GM04504 (cell line): Measurements from ENCODE around the gene ATF5.

Experiments used
- DNase-seq: peaks from one replicate; pipeline ENCODE4 v3.0.0-alpha.2; 2012; ENCODE audit warnings: low read depth

Gene ATF5, protein sequence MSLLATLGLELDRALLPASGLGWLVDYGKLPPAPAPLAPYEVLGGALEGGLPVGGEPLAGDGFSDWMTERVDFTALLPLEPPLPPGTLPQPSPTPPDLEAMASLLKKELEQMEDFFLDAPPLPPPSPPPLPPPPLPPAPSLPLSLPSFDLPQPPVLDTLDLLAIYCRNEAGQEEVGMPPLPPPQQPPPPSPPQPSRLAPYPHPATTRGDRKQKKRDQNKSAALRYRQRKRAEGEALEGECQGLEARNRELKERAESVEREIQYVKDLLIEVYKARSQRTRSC

GRCh38 chr19:49929121-49929610 is at the start of gene ATF5, which contains the start of gene NUP62:
Gene ATF5 (plus strand): TSS chr19:49929205. CDS start chr19:49930851, 1,646 bp downstream.
Gene NUP62 (minus strand): TSS chr19:49929504. CDS start chr19:49909807, 19,697 bp downstream.
- DNase-seq: peak; percentile 60

GRCh38 chr19:49879243-49879963 is 49.6 kb upstream of the ATF5 start:
- no peak for DNase-seq

DNA sequence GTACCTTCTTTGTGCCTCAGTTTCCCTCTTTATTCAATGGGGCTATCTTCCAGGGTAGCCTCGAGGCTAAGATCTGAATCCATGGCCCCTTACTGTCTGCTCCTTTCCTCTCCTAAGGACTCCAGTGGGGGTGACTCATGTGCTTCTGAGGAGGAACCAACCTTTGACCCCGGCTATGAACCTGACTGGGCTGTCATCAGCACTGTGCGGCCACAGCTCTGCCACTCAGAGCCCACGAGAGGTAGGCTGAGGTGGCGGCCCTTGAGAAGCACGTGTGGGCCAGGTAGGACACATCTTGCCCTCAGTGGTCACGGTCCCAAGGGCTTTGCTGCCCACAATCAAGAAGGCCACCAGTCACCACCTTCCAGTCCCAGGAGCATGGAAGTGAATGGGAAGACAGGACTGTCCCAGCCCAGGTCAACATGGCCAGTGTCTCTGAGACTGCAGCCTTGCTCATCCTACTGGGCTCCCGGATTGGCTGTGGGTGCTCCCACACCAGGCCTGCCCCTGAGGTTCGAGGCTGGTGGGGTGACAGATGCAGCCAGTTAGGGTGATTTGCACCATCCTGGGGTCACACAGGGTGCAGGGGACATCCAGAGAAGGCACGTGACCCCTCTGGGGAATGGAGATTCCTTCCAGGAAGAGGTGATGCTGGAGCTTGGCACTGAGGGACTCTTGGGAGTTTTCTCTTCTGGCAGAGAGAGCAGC is 48.7 kb upstream of the ATF5 start:
- no peak for DNase-seq

- no peak for DNase-seq
Measured at GRCh38 chr19:49881186-49881585, 47.8 kb upstream of the ATF5 start.

GRCh38 chr19:49881672-49882394 is 47.2 kb upstream of the ATF5 start:
- no peak for DNase-seq

GRCh38 chr19:49882643-49883042 is 46.4 kb upstream of the ATF5 start:
- no peak for DNase-seq

- no peak for DNase-seq
Measured at GRCh38 chr19:49883094-49883493, 45.9 kb upstream of the ATF5 start.

GRCh38 chr19:49884109-49884508 is 44.9 kb upstream of the ATF5 start:
- no peak for DNase-seq

DNA sequence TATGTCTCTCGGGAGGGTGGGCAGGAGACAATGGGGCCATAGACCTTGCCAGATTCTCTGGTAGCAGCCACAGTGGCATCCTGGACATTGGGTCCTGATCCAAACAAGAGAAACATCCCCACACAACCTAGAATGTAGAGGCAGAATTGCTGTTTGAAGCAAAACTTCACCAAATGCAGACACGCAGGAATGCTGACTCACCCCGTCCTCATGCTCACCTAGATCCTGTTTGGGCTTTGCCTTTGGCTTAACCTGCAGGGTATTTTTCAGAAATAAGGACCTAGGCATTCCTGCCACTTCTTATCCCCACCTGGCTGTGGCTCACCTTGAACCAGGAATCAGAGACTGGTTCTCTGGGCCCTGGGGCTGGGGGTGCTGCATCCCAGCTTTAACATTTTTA is 44.2 kb upstream of the ATF5 start:
- DNase-seq: no peak

- DNase-seq: no peak
Measured at GRCh38 chr19:49887037-49887664, 41.9 kb upstream of the ATF5 start.

- DNase-seq: no peak
Measured at GRCh38 chr19:49887665-49888509, 41.1 kb upstream of the ATF5 start.

GRCh38 chr19:49888510-49888824 is 40.5 kb upstream of the ATF5 start:
- no peak for DNase-seq

- DNase-seq: no peak
Measured at GRCh38 chr19:49889038-49889686, 39.8 kb upstream of the ATF5 start.

GRCh38 chr19:49889687-49890348 is 39.2 kb upstream of the ATF5 start:
- no peak for DNase-seq

- no peak for DNase-seq
Measured at GRCh38 chr19:49890349-49891311, 38.4 kb upstream of the ATF5 start.

DNA sequence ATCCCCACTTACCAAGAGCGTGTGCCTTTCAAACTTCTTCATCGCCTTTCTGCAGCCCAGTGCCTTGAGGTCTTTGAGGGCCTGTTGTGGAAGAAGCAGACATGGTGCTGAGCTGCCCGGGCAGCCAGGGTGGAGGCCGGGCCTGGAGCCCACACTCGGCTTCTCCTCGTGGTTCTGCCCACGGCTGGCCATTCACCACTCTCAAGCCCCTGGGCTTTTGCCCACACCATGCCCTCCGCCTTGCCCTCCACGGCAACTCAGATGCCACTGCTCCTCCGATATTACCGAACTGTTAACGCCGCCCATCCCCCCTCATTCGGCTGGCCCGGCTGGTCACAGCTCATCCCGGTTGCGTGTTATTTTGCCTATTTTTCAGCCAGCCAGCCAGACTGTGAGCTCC is 37.6 kb upstream of the ATF5 start:
- DNase-seq: no peak

GRCh38 chr19:49892716-49893115 is 36.3 kb upstream of the ATF5 start:
- DNase-seq: no peak

- DNase-seq: no peak
Measured at GRCh38 chr19:49894011-49894664, 34.9 kb upstream of the ATF5 start.
